Measurements from ENCODE around the gene SFTPA1. TPM values are rescaled to one million over a fixed set of nuclear protein-coding genes. Genes with fewer than 3 reads are reported as not detected.
"Not testable (repeated sequence)": the region's sequence is repeated elsewhere in the genome, so short reads cannot be mapped to it uniquely, and the experiment has no call there.

The SFTPA1 gene
- total RNA-seq: not detected in 2 replicates

GRCh38 chr10:79610601-79611191, at the start of gene SFTPA1:
SFTPA1 (plus strand) TSS chr10:79610939; CDS start chr10:79611826, 887 bp downstream.
- Histone ChIP-seq H3K36me3 (ENCODE audit: control insufficient read depth, insufficient read depth, low read length) (no peaks in the 10 kb centered on the region), H3K4me3 (ENCODE audit: low read depth, low read length) (no peak within 1 kb of the TSS), H3K27me3 (ENCODE audit: control insufficient read depth, insufficient read depth, low read length) (peaks cover 6% of the 10 kb centered on the region)
- DNase-seq (ENCODE audit: low read depth): no peak
- TF ChIP-seq CTCF (IDR thresholded peaks at IDR 0.05; ENCODE audit: insufficient read depth, low read length, poor library complexity, severe bottlenecking): no peak

GRCh38 chr10:79561257-79561656, 49.5 kb upstream of the SFTPA1 start:
- Histone ChIP-seq H3K36me3 (ENCODE audit: control insufficient read depth, insufficient read depth, low read length) (no peaks in the 10 kb centered on the region), H3K27me3 (ENCODE audit: control insufficient read depth, insufficient read depth, low read length) (peaks cover 5% of the 10 kb centered on the region), H3K4me3 (ENCODE audit: low read depth, low read length) (no peak overlapping the region)
- no peak for DNase-seq (ENCODE audit: low read depth)
- TF ChIP-seq CTCF (IDR thresholded peaks at IDR 0.05; ENCODE audit: insufficient read depth, low read length, poor library complexity, severe bottlenecking): no peak

GRCh38 chr10:79562135-79562756, 48.5 kb upstream of the SFTPA1 start:
- Histone ChIP-seq H3K4me3 (ENCODE audit: low read depth, low read length) (no peak overlapping the region), H3K27me3 (ENCODE audit: control insufficient read depth, insufficient read depth, low read length) (peaks cover 5% of the 10 kb centered on the region), H3K36me3 (ENCODE audit: control insufficient read depth, insufficient read depth, low read length) (no peaks in the 10 kb centered on the region)
- DNase-seq (ENCODE audit: low read depth): no peak
- TF ChIP-seq CTCF (IDR thresholded peaks at IDR 0.05; ENCODE audit: insufficient read depth, low read length, poor library complexity, severe bottlenecking): peak; percentile 91

GRCh38 chr10:79563426-79563825, 47.3 kb upstream of the SFTPA1 start:
- no peak for DNase-seq (ENCODE audit: low read depth)
- no peak for TF ChIP-seq CTCF (IDR thresholded peaks at IDR 0.05; ENCODE audit: insufficient read depth, low read length, poor library complexity, severe bottlenecking)
- Histone ChIP-seq H3K27me3 (ENCODE audit: control insufficient read depth, insufficient read depth, low read length) (peaks cover 5% of the 10 kb centered on the region), H3K4me3 (ENCODE audit: low read depth, low read length) (no peak overlapping the region), H3K36me3 (ENCODE audit: control insufficient read depth, insufficient read depth, low read length) (no peaks in the 10 kb centered on the region)

- not testable (repeated sequence) for DNase-seq (ENCODE audit: low read depth); H3K4me3 ChIP-seq (ENCODE audit: low read depth, low read length); H3K36me3 ChIP-seq (ENCODE audit: control insufficient read depth, insufficient read depth, low read length); H3K27me3 ChIP-seq (ENCODE audit: control insufficient read depth, insufficient read depth, low read length)
Observed at GRCh38 chr10:79570624-79571023, 40.1 kb upstream of the SFTPA1 start.

- no peak for DNase-seq (ENCODE audit: low read depth)
- no peak for TF ChIP-seq CTCF (IDR thresholded peaks at IDR 0.05; ENCODE audit: insufficient read depth, low read length, poor library complexity, severe bottlenecking)
- Histone ChIP-seq H3K4me3 (ENCODE audit: low read depth, low read length) (no peak overlapping the region), H3K36me3 (ENCODE audit: control insufficient read depth, insufficient read depth, low read length) (no peaks in the 10 kb centered on the region), H3K27me3 (ENCODE audit: control insufficient read depth, insufficient read depth, low read length) (no peaks in the 10 kb centered on the region)
Observed at GRCh38 chr10:79579361-79579760, 31.4 kb upstream of the SFTPA1 start.

All from kidney epithelial cell (primary cell).